ENCODE measurements around the gene SCN5A.
A peak's percentile ranks its signal among the peaks of the same experiment; 100 is the strongest.

Gene SCN5A

DNA sequence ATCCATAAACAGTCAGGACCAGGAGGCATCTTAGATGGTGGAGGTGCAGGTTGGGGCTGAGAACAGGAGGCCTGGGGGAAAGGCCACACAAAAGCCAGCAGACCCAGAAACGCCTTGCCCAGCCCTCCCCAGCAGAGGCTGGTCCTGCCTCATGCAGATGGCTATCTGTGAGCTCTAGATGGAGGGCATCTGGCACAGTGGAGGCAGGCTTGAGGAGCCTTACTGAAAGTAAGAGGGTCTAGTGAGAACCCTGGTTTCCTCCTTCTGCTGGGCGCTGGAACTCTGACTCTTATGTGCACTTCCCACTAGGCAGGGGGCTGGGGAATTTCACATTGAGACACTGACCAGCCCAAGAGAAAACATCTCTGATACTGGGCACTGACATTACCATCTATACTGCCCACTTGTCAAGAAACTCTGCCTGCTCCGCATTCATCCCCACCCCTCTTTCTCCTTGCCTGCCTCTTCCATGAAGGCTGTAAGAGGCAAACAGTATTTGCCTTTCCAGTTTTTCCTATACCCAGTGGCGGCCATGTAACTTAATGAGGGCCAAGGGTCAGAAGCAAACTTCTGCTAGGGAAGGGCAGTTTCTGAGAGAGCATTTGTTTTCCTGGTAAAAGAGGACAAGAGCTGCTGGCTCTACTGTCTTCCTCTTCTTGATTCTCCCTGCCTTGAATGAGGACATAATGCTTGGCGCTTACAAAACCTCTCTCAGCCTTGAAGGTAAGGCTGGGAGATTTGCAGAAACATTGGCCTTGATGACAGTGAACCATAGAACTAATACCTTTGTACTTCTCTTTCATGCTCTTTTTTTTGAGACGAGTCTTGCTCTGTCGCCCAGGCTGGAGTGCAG is 4.4 kb upstream of the SCN5A start:
- Mint-ChIP-seq H3K4me3 (no peak overlapping the region), H3K27ac (no peak overlapping the region), H3K4me1 (ENCODE audit: low read depth) (peaks cover 5% of the 10 kb centered on the region), H3K27me3 (ENCODE audit: low read depth) (peaks cover 39% of the 10 kb centered on the region), H3K36me3 (ENCODE audit: low read depth) (no peaks in the 10 kb centered on the region), H3K9me3 (no peaks in the 10 kb centered on the region)

GRCh38 chr3:38652934-38653333 is 3.4 kb upstream of the SCN5A start:
- Mint-ChIP-seq H3K4me3 (no peak overlapping the region), H3K27me3 (ENCODE audit: low read depth) (peaks cover 33% of the 10 kb centered on the region), H3K4me1 (ENCODE audit: low read depth) (peaks cover 8% of the 10 kb centered on the region)

DNA sequence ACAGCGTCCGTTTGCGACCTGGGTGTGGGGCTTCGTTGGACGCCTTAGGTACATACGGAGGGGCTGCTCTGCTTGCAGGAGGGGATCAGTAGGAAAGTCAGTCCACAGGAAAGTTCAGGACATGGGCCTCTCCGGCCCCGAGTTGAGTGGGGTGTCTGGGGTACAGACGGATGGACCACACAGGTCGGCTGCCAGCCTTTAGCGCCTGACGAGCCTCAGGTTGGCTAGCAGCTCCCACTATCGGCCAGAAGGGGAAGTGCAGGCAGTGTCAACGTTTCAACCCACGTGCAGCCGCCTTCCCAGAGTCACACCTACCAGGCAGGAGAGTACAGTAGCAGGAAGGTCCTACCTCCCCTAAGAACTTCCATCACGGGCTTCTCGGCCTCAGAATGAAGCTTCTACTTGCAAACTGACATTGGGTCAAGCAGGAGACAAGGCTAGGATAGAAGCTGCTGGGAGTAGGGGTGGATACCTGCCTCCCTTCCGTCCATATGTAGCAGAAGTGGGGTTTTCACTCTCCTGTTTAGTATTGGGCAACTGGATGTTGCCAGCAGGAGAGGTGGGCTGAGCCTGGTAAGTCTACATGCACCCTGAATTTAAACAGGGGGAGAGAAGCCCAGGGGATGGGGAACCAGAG is 1.8 kb upstream of the SCN5A start:
- Mint-ChIP-seq H3K27me3 (ENCODE audit: low read depth) (peaks cover 20% of the 10 kb centered on the region), H3K27ac (no peak overlapping the region), H3K36me3 (ENCODE audit: low read depth) (no peaks in the 10 kb centered on the region), H3K9me3 (no peaks in the 10 kb centered on the region), H3K4me3 (no peak overlapping the region), H3K4me1 (ENCODE audit: low read depth) (peaks cover 8% of the 10 kb centered on the region)

More at GRCh38 chr3:38652934-38653333, 3.4 kb upstream of the SCN5A start:
- no peak overlapping the region for H3K27ac Mint-ChIP-seq
- H3K9me3 Mint-ChIP-seq: no peaks in the 10 kb centered on the region
- no peaks in the 10 kb centered on the region for H3K36me3 Mint-ChIP-seq (ENCODE audit: low read depth)

GRCh38 chr3:38650248-38650951 is 913 bp upstream of the SCN5A start:
- Mint-ChIP-seq H3K4me3 (no peak overlapping the region), H3K9me3 (no peaks in the 10 kb centered on the region)

GRCh38 chr3:38648659-38649499 is 608 bp downstream of the SCN5A start:
- Mint-ChIP-seq H3K36me3 (ENCODE audit: low read depth) (no peaks in the 10 kb centered on the region), H3K9me3 (no peaks in the 10 kb centered on the region), H3K27me3 (ENCODE audit: low read depth) (peaks cover 13% of the 10 kb centered on the region), H3K4me1 (ENCODE audit: low read depth) (peaks cover 2% of the 10 kb centered on the region), H3K4me3 (peak overlapping the region; percentile 77), H3K27ac (no peak overlapping the region)

More at GRCh38 chr3:38650248-38650951, 913 bp upstream of the SCN5A start:
- Mint-ChIP-seq H3K27me3 (ENCODE audit: low read depth) (peaks cover 13% of the 10 kb centered on the region), H3K36me3 (ENCODE audit: low read depth) (no peaks in the 10 kb centered on the region), H3K27ac (no peak overlapping the region), H3K4me1 (ENCODE audit: low read depth) (peaks cover 2% of the 10 kb centered on the region)

GRCh38 chr3:38648024-38648658 is 1.3 kb downstream of the SCN5A start:
- Mint-ChIP-seq H3K9me3 (no peaks in the 10 kb centered on the region), H3K36me3 (ENCODE audit: low read depth) (no peaks in the 10 kb centered on the region), H3K4me3 (no peak overlapping the region), H3K27me3 (ENCODE audit: low read depth) (peaks cover 9% of the 10 kb centered on the region), H3K27ac (no peak overlapping the region), H3K4me1 (ENCODE audit: low read depth) (peaks cover 2% of the 10 kb centered on the region)

- Mint-ChIP-seq H3K36me3 (ENCODE audit: low read depth) (no peaks in the 10 kb centered on the region), H3K4me3 (no peak overlapping the region), H3K9me3 (no peaks in the 10 kb centered on the region), H3K27me3 (ENCODE audit: low read depth) (peaks cover 3% of the 10 kb centered on the region), H3K27ac (no peak overlapping the region), H3K4me1 (ENCODE audit: low read depth) (peaks cover 2% of the 10 kb centered on the region)
Measured at GRCh38 chr3:38647217-38647970, 2.1 kb downstream of the SCN5A start.

- no peaks in the 10 kb centered on the region for H3K9me3 Mint-ChIP-seq
- H3K36me3 Mint-ChIP-seq (ENCODE audit: low read depth): no peaks in the 10 kb centered on the region
- peaks cover 2% of the 10 kb centered on the region for H3K4me1 Mint-ChIP-seq (ENCODE audit: low read depth)
- no peak overlapping the region for H3K27ac Mint-ChIP-seq
- no peaks in the 10 kb centered on the region for H3K27me3 Mint-ChIP-seq (ENCODE audit: low read depth)
- H3K4me3 Mint-ChIP-seq: no peak overlapping the region
Measured at GRCh38 chr3:38646630-38647029, 2.9 kb downstream of the SCN5A start.

DNA sequence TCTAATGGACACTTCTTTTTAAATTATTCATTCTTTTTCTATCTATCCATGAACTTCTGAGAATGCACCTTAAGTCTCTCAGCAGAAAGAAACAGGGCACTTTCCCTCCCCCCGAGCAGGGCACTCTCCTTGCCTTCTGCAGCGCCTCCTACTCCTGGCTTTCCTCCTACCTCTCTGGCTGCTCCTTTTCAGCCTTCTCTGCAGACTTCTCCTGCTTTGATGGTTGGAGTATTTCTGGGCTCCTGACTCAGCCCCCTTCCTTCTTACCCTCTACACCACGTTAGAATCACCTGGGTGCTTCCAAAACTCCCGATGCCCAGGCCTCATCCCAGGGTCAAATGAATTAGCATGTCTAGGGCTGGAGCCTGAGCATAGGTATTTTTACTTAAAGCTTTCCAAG is 3.4 kb downstream of the SCN5A start:
- peaks cover 2% of the 10 kb centered on the region for H3K4me1 Mint-ChIP-seq (ENCODE audit: low read depth)
- no peaks in the 10 kb centered on the region for H3K36me3 Mint-ChIP-seq (ENCODE audit: low read depth)
- H3K27ac Mint-ChIP-seq: no peak overlapping the region

DNA sequence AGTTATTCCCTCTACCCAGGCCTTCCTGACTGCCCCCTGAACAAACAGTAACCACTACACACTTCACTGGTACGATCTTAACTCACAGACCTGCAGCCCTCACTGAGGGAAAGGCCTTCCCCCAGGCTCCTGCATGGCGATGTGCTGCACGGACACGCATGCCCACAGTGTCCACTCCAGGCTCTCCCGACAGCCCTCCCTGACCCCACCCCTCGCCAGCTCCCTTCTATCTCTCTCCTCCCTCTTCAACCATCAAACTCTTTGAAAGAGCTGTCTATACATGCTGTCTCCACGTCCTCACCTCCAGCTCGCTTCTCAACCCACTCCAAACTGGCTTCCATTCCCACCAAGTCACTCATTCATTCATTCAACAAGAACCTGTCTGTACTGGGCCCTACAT is 3.9 kb downstream of the SCN5A start:
- no peaks in the 10 kb centered on the region for H3K9me3 Mint-ChIP-seq
- no peak overlapping the region for H3K27ac Mint-ChIP-seq
- H3K4me3 Mint-ChIP-seq: no peak overlapping the region
- no peaks in the 10 kb centered on the region for H3K36me3 Mint-ChIP-seq (ENCODE audit: low read depth)
- H3K27me3 Mint-ChIP-seq (ENCODE audit: low read depth): no peaks in the 10 kb centered on the region
- peaks cover 2% of the 10 kb centered on the region for H3K4me1 Mint-ChIP-seq (ENCODE audit: low read depth)

More for the DNA sequence above, 3.4 kb downstream of the SCN5A start:
- Mint-ChIP-seq H3K9me3 (no peaks in the 10 kb centered on the region), H3K27me3 (ENCODE audit: low read depth) (no peaks in the 10 kb centered on the region), H3K4me3 (no peak overlapping the region)

- Mint-ChIP-seq H3K9me3 (no peaks in the 10 kb centered on the region), H3K27me3 (ENCODE audit: low read depth) (no peaks in the 10 kb centered on the region), H3K4me1 (ENCODE audit: low read depth) (peaks cover 2% of the 10 kb centered on the region), H3K36me3 (ENCODE audit: low read depth) (no peaks in the 10 kb centered on the region), H3K27ac (no peak overlapping the region), H3K4me3 (no peak overlapping the region)
Measured at GRCh38 chr3:38645076-38645475, 4.4 kb downstream of the SCN5A start.

GRCh38 chr3:38644662-38645053 is 4.8 kb downstream of the SCN5A start:
- Mint-ChIP-seq H3K4me1 (ENCODE audit: low read depth) (peaks cover 2% of the 10 kb centered on the region), H3K27ac (no peak overlapping the region), H3K27me3 (ENCODE audit: low read depth) (no peaks in the 10 kb centered on the region), H3K9me3 (no peaks in the 10 kb centered on the region), H3K36me3 (ENCODE audit: low read depth) (no peaks in the 10 kb centered on the region), H3K4me3 (no peak overlapping the region)

DNA sequence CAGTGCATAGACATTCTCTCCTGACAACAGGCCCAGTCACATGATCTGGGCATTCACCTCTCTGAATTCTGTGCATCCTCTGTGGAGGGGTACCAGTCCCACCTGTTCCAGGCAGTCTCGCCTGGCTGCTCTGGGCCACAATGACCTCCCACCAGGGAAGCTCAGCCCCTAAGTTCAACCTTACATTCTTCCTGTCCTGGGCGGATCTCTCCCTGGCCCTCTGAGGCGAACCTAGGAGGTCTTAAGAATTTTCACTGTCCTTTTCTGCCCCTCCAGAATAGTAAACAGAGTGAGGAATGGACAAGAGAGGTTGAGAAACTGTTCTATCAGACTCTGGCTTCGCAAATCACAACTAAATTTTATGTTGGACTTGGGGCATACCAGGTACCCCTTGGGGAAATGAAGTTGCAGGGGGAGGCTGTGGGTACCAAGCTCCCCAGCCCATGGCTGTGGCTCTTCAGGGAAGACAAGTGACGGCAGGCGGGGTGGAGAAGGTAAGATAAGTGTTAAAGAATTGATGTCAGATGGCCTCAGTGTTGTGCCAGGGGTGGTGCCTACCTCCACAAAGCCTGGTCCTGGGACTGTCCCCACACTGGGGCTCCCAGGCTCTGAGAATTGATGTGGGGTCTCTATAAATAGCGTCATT is 5.3 kb downstream of the SCN5A start:
- H3K9me3 Mint-ChIP-seq: no peaks in the 10 kb centered on the region
- H3K27ac Mint-ChIP-seq: no peak overlapping the region
- no peaks in the 10 kb centered on the region for H3K36me3 Mint-ChIP-seq (ENCODE audit: low read depth)
- H3K27me3 Mint-ChIP-seq (ENCODE audit: low read depth): no peaks in the 10 kb centered on the region
- peaks cover 2% of the 10 kb centered on the region for H3K4me1 Mint-ChIP-seq (ENCODE audit: low read depth)
- no peak overlapping the region for H3K4me3 Mint-ChIP-seq
